Loucy (cell line): ENCODE measurements around the gene PROC.

Experiments used
- H2AFZ ChIP-seq: fragments of 200-600 bp; sonication (generic); 2 replicates; pipeline ENCODE4 v1.6.0; 2016; ENCODE audit warnings: antibody characterized with exemption, mild to moderate bottlenecking, low read length, moderate library complexity
- H3F3A ChIP-seq: fragments of 200-600 bp; 2 replicates; pipeline ENCODE4 v1.6.0; 2016; ENCODE audit warnings: antibody characterized with exemption, low read depth, mild to moderate bottlenecking
- H3K27me3 ChIP-seq: fragments of 200-600 bp; sonication (generic); 2 replicates; pipeline ENCODE4 v1.6.1; 2014; ENCODE audit warnings: low read length, mild to moderate bottlenecking; ENCODE audit not compliant: insufficient read depth, poor library complexity, severe bottlenecking
- H3K36me3 ChIP-seq: fragments of 200-600 bp; sonication (generic); 2 replicates; pipeline ENCODE4 v1.6.1; 2016; ENCODE audit warnings: low read length; ENCODE audit not compliant: insufficient read depth
- H3K4me1 ChIP-seq: fragments of 200-600 bp; sonication (generic); 2 replicates; pipeline ENCODE4 v1.5.1; 2014; ENCODE audit warnings: low read length, mild to moderate bottlenecking; ENCODE audit not compliant: insufficient read depth, poor library complexity, severe bottlenecking
- H3K4me2 ChIP-seq: fragments of 200-600 bp; sonication (generic); 2 replicates; pipeline ENCODE4 v1.6.0; 2014; ENCODE audit warnings: antibody characterized with exemption, low read length, low read depth, mild to moderate bottlenecking; ENCODE audit not compliant: poor library complexity, severe bottlenecking
- H3K4me3 ChIP-seq: fragments of 200-600 bp; sonication (generic); 2 replicates; pipeline ENCODE4 v1.5.1; 2014; ENCODE audit warnings: low read length, mild to moderate bottlenecking, mixed read lengths; ENCODE audit not compliant: poor library complexity, severe bottlenecking
- H3K79me2 ChIP-seq: fragments of 200-600 bp; sonication (generic); 2 replicates; pipeline ENCODE4 v1.6.1; 2014; ENCODE audit warnings: low read length; ENCODE audit not compliant: insufficient read depth
- H3K9ac ChIP-seq: fragments of 200-600 bp; sonication (generic); 2 replicates; pipeline ENCODE4 v1.6.0; 2014; ENCODE audit warnings: mild to moderate bottlenecking, low read depth, low read length, moderate library complexity; ENCODE audit not compliant: poor library complexity, severe bottlenecking
- H3K9me2 ChIP-seq: fragments of 200-600 bp; sonication (generic); replicated peaks from 2 replicates; pipeline ENCODE4 v1.6.1; 2016; ENCODE audit warnings: low read depth, low read length, mixed read lengths
- H3K9me3 ChIP-seq: fragments of 200-600 bp; sonication (generic); 2 replicates; pipeline ENCODE4 v1.6.1; 2014; ENCODE audit warnings: mild to moderate bottlenecking, antibody characterized with exemption, low read length, low read depth; ENCODE audit not compliant: insufficient read depth
- H4K20me1 ChIP-seq: fragments of 200-600 bp; sonication (generic); 2 replicates; pipeline ENCODE4 v1.6.0; 2014; ENCODE audit warnings: antibody characterized with exemption, low read length, mild to moderate bottlenecking; ENCODE audit not compliant: insufficient read depth, poor library complexity, severe bottlenecking
- EZH2phosphoT487 ChIP-seq: fragments of 200-600 bp; IDR thresholded peaks from 2 replicates; pipeline ENCODE4 v1.6.1; 2018; ENCODE audit warnings: antibody characterized with exemption, mild to moderate bottlenecking, moderate library complexity, borderline replicate concordance
- TF ChIP-seq, protein P1 (sequence below): fragments of 200-600 bp; sonication (generic); conservative IDR thresholded peaks from 2 replicates; pipeline ENCODE4 v1.5.1; 2014; ENCODE audit warnings: mild to moderate bottlenecking, antibody characterized with exemption, low read length

PROC gene

DNA sequence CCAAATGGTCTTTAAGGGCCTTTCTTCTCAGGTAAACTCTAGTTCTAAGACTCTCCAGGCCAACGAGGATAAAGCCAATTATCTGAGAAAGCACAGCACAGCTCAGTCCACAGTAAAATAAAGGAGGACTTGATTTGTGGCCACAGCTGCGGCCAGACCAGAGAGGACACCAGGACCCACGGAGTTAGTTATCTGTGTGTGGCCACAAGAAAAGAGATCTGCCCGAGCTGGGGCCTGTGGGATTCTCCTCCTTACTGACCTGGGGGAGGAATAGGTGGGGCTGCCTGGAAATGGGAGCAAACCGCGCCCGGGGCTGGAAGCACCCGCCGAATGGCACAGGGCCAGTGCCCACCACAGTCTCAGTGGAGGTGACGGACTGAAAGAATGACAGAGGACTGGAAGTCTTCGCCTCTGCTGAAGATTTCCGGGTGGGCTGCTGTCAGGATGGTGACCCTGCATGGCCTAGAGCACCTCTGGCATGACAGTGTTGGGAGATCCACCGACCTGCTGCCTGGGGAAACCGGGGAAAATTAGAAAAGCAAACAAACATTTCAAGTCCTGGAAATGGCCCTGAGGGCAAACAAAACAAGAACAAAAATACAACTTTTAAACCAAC, 13.3 kb downstream of the PROC start:
- no peaks in the 10 kb centered on the region for H3K4me1 ChIP-seq
- H3K4me3 ChIP-seq = no peak overlapping the region
- H3K27me3 ChIP-seq = no peaks in the 10 kb centered on the region
- no peaks in the 10 kb centered on the region for H3F3A ChIP-seq
- TF ChIP-seq, protein P1, sequence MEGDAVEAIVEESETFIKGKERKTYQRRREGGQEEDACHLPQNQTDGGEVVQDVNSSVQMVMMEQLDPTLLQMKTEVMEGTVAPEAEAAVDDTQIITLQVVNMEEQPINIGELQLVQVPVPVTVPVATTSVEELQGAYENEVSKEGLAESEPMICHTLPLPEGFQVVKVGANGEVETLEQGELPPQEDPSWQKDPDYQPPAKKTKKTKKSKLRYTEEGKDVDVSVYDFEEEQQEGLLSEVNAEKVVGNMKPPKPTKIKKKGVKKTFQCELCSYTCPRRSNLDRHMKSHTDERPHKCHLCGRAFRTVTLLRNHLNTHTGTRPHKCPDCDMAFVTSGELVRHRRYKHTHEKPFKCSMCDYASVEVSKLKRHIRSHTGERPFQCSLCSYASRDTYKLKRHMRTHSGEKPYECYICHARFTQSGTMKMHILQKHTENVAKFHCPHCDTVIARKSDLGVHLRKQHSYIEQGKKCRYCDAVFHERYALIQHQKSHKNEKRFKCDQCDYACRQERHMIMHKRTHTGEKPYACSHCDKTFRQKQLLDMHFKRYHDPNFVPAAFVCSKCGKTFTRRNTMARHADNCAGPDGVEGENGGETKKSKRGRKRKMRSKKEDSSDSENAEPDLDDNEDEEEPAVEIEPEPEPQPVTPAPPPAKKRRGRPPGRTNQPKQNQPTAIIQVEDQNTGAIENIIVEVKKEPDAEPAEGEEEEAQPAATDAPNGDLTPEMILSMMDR = no peak
- TF ChIP-seq EZH2phosphoT487 = no peak
- H3K9ac ChIP-seq = no peak overlapping the region
- no peaks in the 10 kb centered on the region for H3K79me2 ChIP-seq
- H4K20me1 ChIP-seq = no peaks in the 10 kb centered on the region
- H3K9me3 ChIP-seq = no peaks in the 10 kb centered on the region
- H3K36me3 ChIP-seq = no peaks in the 10 kb centered on the region
- no peak overlapping the region for H2AFZ ChIP-seq
- H3K4me2 ChIP-seq = no peak overlapping the region
- H3K9me2 ChIP-seq = no peaks in the 10 kb centered on the region

DNA sequence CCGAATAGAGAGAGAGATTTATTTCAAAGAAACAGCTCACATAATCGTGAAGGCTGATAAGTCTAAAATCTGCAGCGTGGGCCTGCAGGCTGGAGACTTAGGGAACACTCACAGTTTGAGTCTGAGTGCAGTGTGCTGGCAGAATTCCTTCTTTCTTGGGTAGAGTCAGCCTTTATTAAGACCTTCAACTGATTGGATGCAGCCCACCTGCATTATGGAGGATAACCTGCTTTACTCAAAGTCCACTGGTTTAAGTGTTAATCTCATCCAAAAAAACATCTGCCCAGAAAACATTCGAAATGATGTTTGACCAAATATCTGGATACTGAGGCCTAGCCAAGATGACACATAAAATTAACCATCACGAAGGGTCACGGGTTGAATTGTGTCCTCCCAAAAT, 16.3 kb downstream of the PROC start:
- H3K9ac ChIP-seq = no peak overlapping the region
- H2AFZ ChIP-seq = no peak overlapping the region
- no peak overlapping the region for H3K4me2 ChIP-seq
- no peak overlapping the region for H3K4me3 ChIP-seq
- no peaks in the 10 kb centered on the region for H3K9me2 ChIP-seq
- H3K9me3 ChIP-seq = no peaks in the 10 kb centered on the region
- H4K20me1 ChIP-seq = no peaks in the 10 kb centered on the region
- TF ChIP-seq, protein P1 = no peak
- no peak for TF ChIP-seq EZH2phosphoT487
- no peaks in the 10 kb centered on the region for H3F3A ChIP-seq
- H3K79me2 ChIP-seq = no peaks in the 10 kb centered on the region
- no peaks in the 10 kb centered on the region for H3K36me3 ChIP-seq
- H3K4me1 ChIP-seq = no peaks in the 10 kb centered on the region
- H3K27me3 ChIP-seq = no peaks in the 10 kb centered on the region

DNA sequence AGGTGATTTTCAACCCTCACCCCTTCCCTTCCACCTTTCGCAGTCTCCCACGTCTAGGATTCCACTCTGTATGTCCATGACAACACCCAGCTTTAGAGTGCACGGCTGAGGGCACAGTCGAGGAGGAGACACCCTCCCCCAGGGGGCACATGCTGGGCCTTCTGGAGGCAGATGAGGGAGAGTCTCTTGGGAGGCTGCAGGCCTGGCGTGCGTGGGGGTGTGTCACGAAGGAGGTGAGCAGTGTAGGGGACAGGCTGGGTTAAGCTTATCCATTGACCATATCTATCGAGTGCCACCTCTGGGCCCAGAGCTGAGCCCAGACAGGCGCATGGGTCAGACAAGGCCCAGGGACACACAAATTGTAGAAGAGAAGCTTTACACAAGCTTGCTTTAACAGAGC, 18.8 kb downstream of the PROC start:
- Histone ChIP-seq H3K36me3 (no peaks in the 10 kb centered on the region), H3K9me3 (no peaks in the 10 kb centered on the region; the same call in 1 of the 2 replicates), H3K9ac (no peak overlapping the region), H3K9me2 (no peaks in the 10 kb centered on the region), H2AFZ (no peak overlapping the region), H4K20me1 (no peaks in the 10 kb centered on the region), H3K79me2 (no peaks in the 10 kb centered on the region), H3F3A (no peaks in the 10 kb centered on the region), H3K4me3 (no peak overlapping the region), H3K27me3 (no peaks in the 10 kb centered on the region), H3K4me1 (no peaks in the 10 kb centered on the region), H3K4me2 (no peak overlapping the region)
- TF ChIP-seq, protein P1 = no peak
- no peak for TF ChIP-seq EZH2phosphoT487
